Cardiac fibroblast (primary cell): ENCODE results near the gene SPRTN.
"Not testable (repeated sequence)": the region's sequence is repeated elsewhere in the genome, so short reads cannot be mapped to it uniquely, and the experiment has no call there.

Experiments
- DNase-seq, 2 donors: peaks; one replicate each; pipeline versions ENCODE4 v3.0.0 to v3.0.0-alpha.2; 2010; ENCODE audit warnings: low read depth in 2 of 2
- H3K4me3 ChIP-seq, 2 donors: replicated peaks in 1 of 2; 1 replicate in 1 of 2; 2 replicates in 1 of 2; pipeline ENCODE4 v1.5.1; 2011; ENCODE audit warnings: low read depth in 2 of 2, low read length in 2 of 2, mild to moderate bottlenecking in 2 of 2, moderate library complexity in 1 of 2
- CTCF ChIP-seq: IDR thresholded peaks from one replicate; pipeline ENCODE4 v1.5.1; 2011; ENCODE audit warnings: low read depth, mild to moderate bottlenecking, low read length, inconsistent platforms

The SPRTN gene

GRCh38 chr1:231347961-231348360 lies 9.9 kb downstream of the SPRTN start:
- no peak for DNase-seq
- no peak overlapping the region for H3K4me3 ChIP-seq
- TF ChIP-seq CTCF = no peak

- no peak overlapping the region for H3K4me3 ChIP-seq
- no peak for TF ChIP-seq CTCF
- DNase-seq = no peak
Measured at GRCh38 chr1:231348442-231348841, 10.3 kb downstream of the SPRTN start.

GRCh38 chr1:231348856-231349255 lies 10.8 kb downstream of the SPRTN start:
- not testable (repeated sequence) for H3K4me3 ChIP-seq, DNase-seq

- no peak overlapping the region for H3K4me3 ChIP-seq
- TF ChIP-seq CTCF = no peak
- DNase-seq = no peak
Measured at GRCh38 chr1:231351816-231352215, 13.7 kb downstream of the SPRTN start.

GRCh38 chr1:231353086-231353485 lies 15.0 kb downstream of the SPRTN start:
- DNase-seq = no peak
- no peak overlapping the region for H3K4me3 ChIP-seq
- no peak for TF ChIP-seq CTCF

GRCh38 chr1:231354330-231355020 lies 16.4 kb downstream of the SPRTN start:
- DNase-seq = peak; percentile 44 to 64
- no peak for TF ChIP-seq CTCF
- H3K4me3 ChIP-seq = no peak overlapping the region

- no peak overlapping the region for H3K4me3 ChIP-seq
- TF ChIP-seq CTCF = no peak
- DNase-seq = no peak
Measured at GRCh38 chr1:231355171-231355570, 17.1 kb downstream of the SPRTN start.
